Calu3 (cell line): ENCODE measurements around the gene FSTL5. TPM values are rescaled to one million over a fixed set of nuclear protein-coding genes. Genes with fewer than 3 reads are reported as not detected.

Source experiments
- BruUV-seq: library from RNA; stranded (reverse); fragments of 400-500 nt; replicated peaks from 2 replicates; lab custom pipeline; 2021; lab: Mats Ljungman, UMichigan
- CTCF ChIA-PET: fragments of 300-600 bp; sonication (Branson Sonifier 250); formaldehyde crosslinking; loops from one replicate; lab custom pipeline; 2022; ENCODE audit warnings: antibody characterized with exemption; lab: Charles Lee
- DNase-seq: peaks from one replicate; pipeline ENCODE4 v3.0.0; 2022
- H3K27ac Mint-ChIP-seq: one replicate; pipeline ENCODE4 v1.8.0; 2022; ENCODE audit warnings: mixed read lengths; ENCODE audit not compliant: unreplicated experiment
- H3K27me3 Mint-ChIP-seq: one replicate; pipeline ENCODE4 v1.8.0; 2022; ENCODE audit warnings: mixed read lengths; ENCODE audit not compliant: unreplicated experiment
- H3K36me3 Mint-ChIP-seq: one replicate; pipeline ENCODE4 v1.8.0; 2022; ENCODE audit warnings: mild to moderate bottlenecking, moderate library complexity, mixed read lengths; ENCODE audit not compliant: insufficient read depth, unreplicated experiment
- H3K4me1 Mint-ChIP-seq: one replicate; pipeline ENCODE4 v1.8.0; 2022; ENCODE audit warnings: mild to moderate bottlenecking, low read depth, mixed read lengths; ENCODE audit not compliant: unreplicated experiment
- H3K4me3 Mint-ChIP-seq: one replicate; pipeline ENCODE4 v1.8.0; 2022; ENCODE audit warnings: mild to moderate bottlenecking, low read depth, moderate library complexity, mixed read lengths; ENCODE audit not compliant: unreplicated experiment
- H3K9me3 Mint-ChIP-seq: one replicate; pipeline ENCODE4 v1.8.0; 2022; ENCODE audit warnings: low read depth, mixed read lengths; ENCODE audit not compliant: unreplicated experiment
- CTCF ChIP-seq: fragments of 200-600 bp; IDR thresholded peaks from one replicate; pipeline ENCODE4 v1.8.0; 2022; ENCODE audit warnings: antibody characterized with exemption; ENCODE audit not compliant: unreplicated experiment
- intact Hi-C: fragments of 100-400 bp; cut with micrococcal nuclease; formaldehyde crosslinking; loops from one replicate; pipeline ENCODE4 v1.10.0; 2022; ENCODE audit not compliant: unreplicated experiment
- total RNA-seq: library from RNA; stranded (reverse); gene quantifications from 2 replicates; pipeline ENCODE4 v1.2.3, GENCODE V29; 2022

The FSTL5 gene
- total RNA-seq, 1 experiment from 2014 or later = not detected

- H3K27ac Mint-ChIP-seq = no peak overlapping the region
- no peaks in the 10 kb centered on the region for H3K36me3 Mint-ChIP-seq
- H3K27me3 Mint-ChIP-seq = no peaks in the 10 kb centered on the region
- CTCF ChIA-PET = no interaction called here
- intact Hi-C loops = no loop called here
- H3K9me3 Mint-ChIP-seq = no peaks in the 10 kb centered on the region
- no peak overlapping the region for H3K4me3 Mint-ChIP-seq
- TF ChIP-seq CTCF = no peak
- no peak for DNase-seq
- H3K4me1 Mint-ChIP-seq = no peaks in the 10 kb centered on the region
- no TSS peak for BruUV-seq
Observed at GRCh38 chr4:162170509-162170908, 6.7 kb upstream of the FSTL5 start.

- TF ChIP-seq CTCF = no peak
- DNase-seq = no peak
- intact Hi-C loops = loop anchor here (10.0 kb wide), 2 partner anchors 200 to 600 kb away; no protein-coding TSS in a partner anchor
- Mint-ChIP-seq H3K36me3 (no peaks in the 10 kb centered on the region), H3K4me3 (no peak overlapping the region), H3K27ac (no peak overlapping the region), H3K27me3 (no peaks in the 10 kb centered on the region), H3K9me3 (no peaks in the 10 kb centered on the region), H3K4me1 (no peaks in the 10 kb centered on the region)
- CTCF ChIA-PET = no interaction called here
- BruUV-seq = no TSS peak
Observed at GRCh38 chr4:162164906-162165510, 1.2 kb upstream of the FSTL5 start.

- no peaks in the 10 kb centered on the region for H3K27me3 Mint-ChIP-seq
- no peak for TF ChIP-seq CTCF
- no peaks in the 10 kb centered on the region for H3K9me3 Mint-ChIP-seq
- H3K4me1 Mint-ChIP-seq = no peaks in the 10 kb centered on the region
- no peak overlapping the region for H3K27ac Mint-ChIP-seq
- no peak for DNase-seq
- intact Hi-C loops = loop anchor here (10.0 kb wide), 2 partner anchors 198 to 598 kb away; no protein-coding TSS in a partner anchor
- CTCF ChIA-PET = interaction anchor here (0.7 kb wide), 1 partner anchor 125 kb away, joined by 3 read pairs; no protein-coding TSS in a partner anchor
- BruUV-seq = no TSS peak
- no peaks in the 10 kb centered on the region for H3K36me3 Mint-ChIP-seq
- H3K4me3 Mint-ChIP-seq = no peak overlapping the region
Observed at GRCh38 chr4:162162672-162163071, 1.1 kb downstream of the FSTL5 start.

GRCh38 chr4:162157241-162157640 is 6.6 kb downstream of the FSTL5 start:
- Mint-ChIP-seq H3K27ac (no peak overlapping the region), H3K27me3 (no peaks in the 10 kb centered on the region), H3K36me3 (no peaks in the 10 kb centered on the region), H3K4me1 (no peaks in the 10 kb centered on the region), H3K4me3 (no peak overlapping the region), H3K9me3 (no peaks in the 10 kb centered on the region)
- no TSS peak for BruUV-seq
- CTCF ChIA-PET = no interaction called here
- no peak for TF ChIP-seq CTCF
- intact Hi-C loops = no loop called here
- DNase-seq = no peak
